Measurements from ENCODE around the gene RALA. TPM values are rescaled to one million over a fixed set of nuclear protein-coding genes. Genes with fewer than 3 reads are reported as not detected.

Gene RALA
- 23.8 and 24.2 TPM in 2 replicates for total RNA-seq

GRCh38 chr7:39623047-39623731 lies at the start of gene RALA:
Gene RALA (plus strand): TSS chr7:39623572. CDS start chr7:39686668, 63,096 bp downstream.
- H3K4me3 ChIP-seq (ENCODE audit: low read depth, low read length), result peak within 1 kb of the TSS; percentile 80
- DNase-seq (ENCODE audit: low read depth), result no peak
- TF ChIP-seq CTCF (conservative IDR thresholded peaks at IDR 0.05; ENCODE audit: low read depth, low read length), result no peak

GRCh38 chr7:39574673-39575349 lies 48.6 kb upstream of the RALA start:
- no peak for TF ChIP-seq CTCF (conservative IDR thresholded peaks at IDR 0.05; ENCODE audit: low read depth, low read length)
- H3K4me3 ChIP-seq (ENCODE audit: low read depth, low read length), result no peak overlapping the region
- DNase-seq (ENCODE audit: low read depth), result no peak

GRCh38 chr7:39577229-39577874 lies 46.0 kb upstream of the RALA start:
- no peak overlapping the region for H3K4me3 ChIP-seq (ENCODE audit: low read depth, low read length)
- no peak for TF ChIP-seq CTCF (conservative IDR thresholded peaks at IDR 0.05; ENCODE audit: low read depth, low read length)
- DNase-seq (ENCODE audit: low read depth), result no peak

GRCh38 chr7:39580149-39580874 lies 43.1 kb upstream of the RALA start:
- DNase-seq (ENCODE audit: low read depth), result peak; percentile 84
- TF ChIP-seq CTCF (conservative IDR thresholded peaks at IDR 0.05; ENCODE audit: low read depth, low read length), result peak; percentile 90
- no peak overlapping the region for H3K4me3 ChIP-seq (ENCODE audit: low read depth, low read length)

GRCh38 chr7:39582536-39582935 lies 40.8 kb upstream of the RALA start:
- no peak overlapping the region for H3K4me3 ChIP-seq (ENCODE audit: low read depth, low read length)

More at GRCh38 chr7:39582536-39582935, 40.8 kb upstream of the RALA start:
- TF ChIP-seq CTCF (conservative IDR thresholded peaks at IDR 0.05; ENCODE audit: low read depth, low read length), result no peak
- no peak for DNase-seq (ENCODE audit: low read depth)

Measured in epithelial cell of proximal tubule (primary cell).